Adipocyte (in vitro differentiated cells): Measurements from ENCODE around the gene FOXD1.
"Not testable (repeated sequence)": the region's sequence is repeated elsewhere in the genome, so short reads cannot be mapped to it uniquely, and the experiment has no call there.

Experiments
- DNase-seq: peaks from one replicate; pipeline ENCODE4 v3.0.0-alpha.2; 2015; ENCODE audit warnings: low read depth
- H3K27me3 ChIP-seq: replicated peaks from 2 replicates; pipeline ENCODE4 v1.7.0; 2013; ENCODE audit warnings: mild to moderate bottlenecking, low read length, moderate library complexity; ENCODE audit not compliant: control insufficient read depth, insufficient read depth
- H3K36me3 ChIP-seq: 2 replicates; pipeline ENCODE4 v1.7.0; 2013; ENCODE audit warnings: low read length, mild to moderate bottlenecking, moderate library complexity; ENCODE audit not compliant: control insufficient read depth, insufficient read depth, severe bottlenecking
- H3K4me1 ChIP-seq: 2 replicates; pipeline ENCODE4 v1.7.0; 2013; ENCODE audit warnings: mild to moderate bottlenecking, low read length, moderate library complexity; ENCODE audit not compliant: control insufficient read depth, insufficient read depth
- H3K4me3 ChIP-seq: 2 replicates; pipeline ENCODE4 v1.7.0; 2013; ENCODE audit warnings: mild to moderate bottlenecking, low read length, moderate library complexity
- H3K9ac ChIP-seq: 2 replicates; pipeline ENCODE4 v1.7.0; 2013; ENCODE audit warnings: mild to moderate bottlenecking, low read length, moderate library complexity
- H3K9me3 ChIP-seq: 2 replicates; pipeline ENCODE4 v1.7.0; 2013; ENCODE audit warnings: mild to moderate bottlenecking, low read length, moderate library complexity; ENCODE audit not compliant: control insufficient read depth

FOXD1 gene

GRCh38 chr5:73448463-73449136 lies at the start of gene FOXD1:
Gene FOXD1 (minus strand): TSS chr5:73448777. CDS start chr5:73448362, 415 bp downstream.
- Histone ChIP-seq H3K36me3 (no peaks in the 10 kb centered on the region), H3K27me3 (peaks cover 76% of the 10 kb centered on the region), H3K4me1 (peaks cover 3% of the 10 kb centered on the region), H3K4me3 (peak within 1 kb of the TSS; percentile 78), H3K9me3 (no peaks in the 10 kb centered on the region), H3K9ac (peak within 1 kb of the TSS; percentile 70)
- DNase-seq, result peak; percentile 98

- H3K4me3 ChIP-seq, result peak overlapping the region; percentile 94
- DNase-seq, result peak; percentile 27
- H3K9me3 ChIP-seq, result no peaks in the 10 kb centered on the region
- H3K9ac ChIP-seq, result peak overlapping the region; percentile 97
- H3K27me3 ChIP-seq, result no peaks in the 10 kb centered on the region
- H3K36me3 ChIP-seq, result peaks cover 27% of the 10 kb centered on the region
- H3K4me1 ChIP-seq, result peaks cover 30% of the 10 kb centered on the region
Measured at GRCh38 chr5:73497497-73498056, 49.0 kb upstream of the FOXD1 start.

GRCh38 chr5:73496984-73497457 lies 48.4 kb upstream of the FOXD1 start:
- peak overlapping the region; percentile 94 for H3K4me3 ChIP-seq
- DNase-seq, result peak; percentile 82

GRCh38 chr5:73495772-73496335 lies 47.3 kb upstream of the FOXD1 start:
- H3K27me3 ChIP-seq, result no peaks in the 10 kb centered on the region
- no peak overlapping the region for H3K4me3 ChIP-seq
- H3K9me3 ChIP-seq, result no peaks in the 10 kb centered on the region
- peaks cover 23% of the 10 kb centered on the region for H3K4me1 ChIP-seq
- DNase-seq, result no peak
- peaks cover 9% of the 10 kb centered on the region for H3K36me3 ChIP-seq
- no peak overlapping the region for H3K9ac ChIP-seq

More at GRCh38 chr5:73496984-73497457, 48.4 kb upstream of the FOXD1 start:
- Histone ChIP-seq H3K9ac (peak overlapping the region; percentile 97), H3K27me3 (no peaks in the 10 kb centered on the region), H3K4me1 (peaks cover 30% of the 10 kb centered on the region), H3K9me3 (no peaks in the 10 kb centered on the region), H3K36me3 (peaks cover 21% of the 10 kb centered on the region)

- H3K9ac ChIP-seq, result no peak overlapping the region
- no peak overlapping the region for H3K4me3 ChIP-seq
- H3K9me3 ChIP-seq, result no peaks in the 10 kb centered on the region
- DNase-seq, result peak; percentile 12
- H3K27me3 ChIP-seq, result no peaks in the 10 kb centered on the region
- no peaks in the 10 kb centered on the region for H3K36me3 ChIP-seq
- peaks cover 12% of the 10 kb centered on the region for H3K4me1 ChIP-seq
Measured at GRCh38 chr5:73494721-73495120, 46.1 kb upstream of the FOXD1 start.

- DNase-seq, result no peak
- no peaks in the 10 kb centered on the region for H3K9me3 ChIP-seq
- no peaks in the 10 kb centered on the region for H3K27me3 ChIP-seq
- no peaks in the 10 kb centered on the region for H3K36me3 ChIP-seq
- H3K9ac ChIP-seq, result no peak overlapping the region
- H3K4me3 ChIP-seq, result no peak overlapping the region
- peaks cover 8% of the 10 kb centered on the region for H3K4me1 ChIP-seq
Measured at GRCh38 chr5:73493421-73493820, 44.8 kb upstream of the FOXD1 start.

GRCh38 chr5:73491155-73491554 lies 42.6 kb upstream of the FOXD1 start:
- Histone ChIP-seq H3K9me3 (no peaks in the 10 kb centered on the region), H3K4me3 (no peak overlapping the region), H3K36me3 (no peaks in the 10 kb centered on the region), H3K27me3 (peaks cover 6% of the 10 kb centered on the region), H3K9ac (no peak overlapping the region), H3K4me1 (no peaks in the 10 kb centered on the region)
- DNase-seq, result no peak

GRCh38 chr5:73490088-73490487 lies 41.5 kb upstream of the FOXD1 start:
- Histone ChIP-seq H3K4me1 (no peaks in the 10 kb centered on the region), H3K27me3 (peaks cover 6% of the 10 kb centered on the region), H3K9ac (no peak overlapping the region), H3K9me3 (no peaks in the 10 kb centered on the region), H3K36me3 (no peaks in the 10 kb centered on the region), H3K4me3 (no peak overlapping the region)
- no peak for DNase-seq

- H3K36me3 ChIP-seq, result no peaks in the 10 kb centered on the region
- H3K27me3 ChIP-seq, result peaks cover 6% of the 10 kb centered on the region
- DNase-seq, result no peak
- H3K9ac ChIP-seq, result no peak overlapping the region
- H3K4me3 ChIP-seq, result no peak overlapping the region
- no peaks in the 10 kb centered on the region for H3K4me1 ChIP-seq
- H3K9me3 ChIP-seq, result no peaks in the 10 kb centered on the region
Measured at GRCh38 chr5:73488806-73489205, 40.2 kb upstream of the FOXD1 start.

GRCh38 chr5:73487815-73488214 lies 39.2 kb upstream of the FOXD1 start:
- Histone ChIP-seq H3K4me3 (no peak overlapping the region), H3K9me3 (no peaks in the 10 kb centered on the region), H3K27me3 (peaks cover 6% of the 10 kb centered on the region), H3K36me3 (no peaks in the 10 kb centered on the region), H3K9ac (no peak overlapping the region), H3K4me1 (no peaks in the 10 kb centered on the region)
- DNase-seq, result no peak

GRCh38 chr5:73487257-73487656 lies 38.7 kb upstream of the FOXD1 start:
- H3K4me3 ChIP-seq, H3K9ac ChIP-seq, H3K36me3 ChIP-seq, H3K9me3 ChIP-seq, DNase-seq, H3K27me3 ChIP-seq, H3K4me1 ChIP-seq: not testable (repeated sequence)
